Cardiac fibroblast (primary cell): ENCODE data around the gene THRAP3.

ENCODE experiments used
- DNase-seq, 2 donors: peaks; one replicate each; pipeline versions ENCODE4 v3.0.0 to v3.0.0-alpha.2; 2010; ENCODE audit warnings: low read depth in 2 of 2
- H3K4me3 ChIP-seq, 2 donors: replicated peaks in 1 of 2; 1 replicate in 1 of 2; 2 replicates in 1 of 2; pipeline ENCODE4 v1.5.1; 2011; ENCODE audit warnings: low read depth in 2 of 2, low read length in 2 of 2, mild to moderate bottlenecking in 2 of 2, moderate library complexity in 1 of 2
- TF ChIP-seq, protein P1 (sequence below): IDR thresholded peaks from one replicate; pipeline ENCODE4 v1.5.1; 2011; ENCODE audit warnings: low read depth, mild to moderate bottlenecking, low read length, inconsistent platforms

The THRAP3 gene

DNA sequence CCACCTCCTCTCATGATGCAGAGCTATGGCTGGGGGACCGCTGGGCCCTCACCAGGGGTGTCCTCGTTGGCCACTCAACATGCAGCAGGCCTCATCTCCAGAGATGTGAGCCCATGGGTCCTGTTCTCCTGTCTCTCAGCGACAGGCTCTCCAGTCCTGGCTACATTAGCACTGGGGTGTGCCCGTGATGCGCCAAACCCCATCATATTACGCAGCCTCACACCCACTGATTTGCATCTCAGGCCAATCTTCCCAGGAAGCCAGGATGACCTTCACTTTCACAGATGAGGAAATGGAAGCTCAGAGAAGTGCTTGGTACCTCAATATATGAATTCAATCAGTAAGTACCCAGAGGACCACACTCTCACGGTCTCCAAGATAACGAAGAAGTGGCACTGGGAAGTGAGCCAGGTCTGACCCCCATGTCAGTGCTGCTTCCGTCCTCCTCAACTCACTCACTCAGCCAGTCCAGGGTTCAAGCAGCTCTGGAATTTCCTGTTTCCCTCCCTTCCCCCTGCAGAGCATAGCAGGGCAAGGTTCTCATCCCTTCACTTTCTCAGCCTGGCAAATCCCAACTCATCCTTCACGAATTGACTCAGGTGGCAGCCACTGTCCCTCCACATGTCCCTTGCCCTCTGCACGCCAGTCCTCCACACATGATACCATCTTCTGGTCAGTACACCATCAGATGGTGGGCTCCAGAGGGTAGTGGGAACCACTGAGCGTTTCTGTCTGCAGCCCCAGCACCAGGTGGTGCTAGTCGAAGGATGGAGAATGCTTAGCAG, 128.1 kb downstream of the THRAP3 start:
- no peak overlapping the region for H3K4me3 ChIP-seq
- peak; percentile 63 to 72 for DNase-seq
- TF ChIP-seq, protein P1, sequence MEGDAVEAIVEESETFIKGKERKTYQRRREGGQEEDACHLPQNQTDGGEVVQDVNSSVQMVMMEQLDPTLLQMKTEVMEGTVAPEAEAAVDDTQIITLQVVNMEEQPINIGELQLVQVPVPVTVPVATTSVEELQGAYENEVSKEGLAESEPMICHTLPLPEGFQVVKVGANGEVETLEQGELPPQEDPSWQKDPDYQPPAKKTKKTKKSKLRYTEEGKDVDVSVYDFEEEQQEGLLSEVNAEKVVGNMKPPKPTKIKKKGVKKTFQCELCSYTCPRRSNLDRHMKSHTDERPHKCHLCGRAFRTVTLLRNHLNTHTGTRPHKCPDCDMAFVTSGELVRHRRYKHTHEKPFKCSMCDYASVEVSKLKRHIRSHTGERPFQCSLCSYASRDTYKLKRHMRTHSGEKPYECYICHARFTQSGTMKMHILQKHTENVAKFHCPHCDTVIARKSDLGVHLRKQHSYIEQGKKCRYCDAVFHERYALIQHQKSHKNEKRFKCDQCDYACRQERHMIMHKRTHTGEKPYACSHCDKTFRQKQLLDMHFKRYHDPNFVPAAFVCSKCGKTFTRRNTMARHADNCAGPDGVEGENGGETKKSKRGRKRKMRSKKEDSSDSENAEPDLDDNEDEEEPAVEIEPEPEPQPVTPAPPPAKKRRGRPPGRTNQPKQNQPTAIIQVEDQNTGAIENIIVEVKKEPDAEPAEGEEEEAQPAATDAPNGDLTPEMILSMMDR = no peak

DNA sequence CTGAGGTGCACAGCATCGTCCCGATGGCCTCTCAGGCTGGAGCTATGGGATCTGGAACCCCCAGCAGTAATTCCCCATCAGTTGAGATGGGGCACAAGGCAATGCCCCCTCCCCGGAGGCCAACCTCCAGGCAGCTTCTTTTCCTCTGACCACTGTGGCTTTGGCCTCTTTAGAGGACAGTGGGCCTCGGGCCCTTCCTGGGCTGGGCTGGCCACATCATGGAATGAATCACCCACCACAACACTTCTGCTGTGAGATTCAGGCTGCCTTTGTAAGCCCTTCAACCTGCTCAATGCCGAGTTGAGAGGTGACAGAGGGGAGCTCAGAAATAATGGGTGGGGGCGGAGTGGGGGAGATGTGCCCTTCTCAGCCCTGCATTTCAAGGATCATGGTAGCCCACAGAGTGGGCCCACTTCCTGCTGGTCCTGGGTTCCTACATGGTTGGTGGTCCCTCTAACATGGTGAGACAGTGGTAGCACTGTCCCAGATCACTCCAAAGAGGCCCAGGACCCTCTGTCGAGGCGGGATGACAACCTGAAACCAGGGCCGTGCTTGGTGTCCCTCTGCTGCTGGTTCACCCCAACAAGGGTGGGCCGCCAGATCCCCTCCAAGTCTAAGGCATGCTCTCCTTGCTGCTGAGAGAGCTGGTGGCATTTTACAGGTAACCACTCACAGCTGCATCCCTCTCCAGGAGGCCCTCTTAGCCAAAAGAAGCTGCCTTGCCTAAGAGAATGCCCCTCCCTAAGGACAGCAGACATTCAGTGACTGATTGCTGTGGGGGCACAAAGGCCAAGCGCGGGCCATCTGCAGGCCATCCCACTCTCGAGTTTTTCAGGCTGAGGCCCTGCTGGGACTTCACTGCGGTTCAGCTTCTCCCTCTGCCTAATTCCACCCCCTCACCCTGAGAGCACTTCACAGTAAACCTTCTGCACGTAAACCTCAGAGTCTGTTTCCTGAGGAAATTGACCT, 129.0 kb downstream of the THRAP3 start:
- peak in 1 of 2 donors; percentile 78 for DNase-seq
- no peak overlapping the region for H3K4me3 ChIP-seq
- TF ChIP-seq, protein P1 = no peak

DNA sequence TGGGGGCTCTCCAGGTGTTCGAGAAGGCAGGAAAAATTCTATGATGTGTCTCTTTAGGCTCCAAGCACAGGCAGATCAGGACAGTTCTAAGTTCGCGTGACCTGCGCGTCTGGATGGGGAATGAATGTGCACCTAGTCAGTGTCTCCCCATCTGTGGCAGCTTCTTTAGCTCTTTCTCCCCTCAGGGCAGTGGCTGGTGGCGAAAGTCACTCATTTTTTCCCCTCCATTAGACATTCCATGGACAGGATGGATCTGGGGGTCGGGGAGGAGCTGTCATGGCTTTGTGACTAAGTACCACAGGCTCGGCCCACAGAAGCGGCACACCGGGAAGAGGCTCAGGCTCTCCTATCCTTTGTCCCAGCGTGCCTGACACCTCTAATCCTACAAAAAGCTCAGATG, 130.2 kb downstream of the THRAP3 start:
- TF ChIP-seq, protein P1 = no peak
- DNase-seq = no peak
- no peak overlapping the region for H3K4me3 ChIP-seq
